IPS-NIHi11 (cell line): ENCODE data around the gene SIGLEC9.

Experiments
- DNase-seq: peaks from one replicate; pipeline ENCODE4 v3.0.0; 2012; ENCODE audit warnings: mixed read lengths, low spot score

Gene SIGLEC9

GRCh38 chr19:51097166-51097738 is 27.5 kb upstream of the SIGLEC9 start:
- DNase-seq, result peak; percentile 81

GRCh38 chr19:51097796-51098195 is 26.9 kb upstream of the SIGLEC9 start:
- DNase-seq, result no peak

GRCh38 chr19:51098365-51099046 is 26.2 kb upstream of the SIGLEC9 start:
- DNase-seq, result peak; percentile 59

- no peak for DNase-seq
Measured at GRCh38 chr19:51099047-51099382, 25.7 kb upstream of the SIGLEC9 start.

GRCh38 chr19:51100601-51101000 is 24.1 kb upstream of the SIGLEC9 start:
- DNase-seq, result no peak

GRCh38 chr19:51101171-51101865 is 23.4 kb upstream of the SIGLEC9 start:
- DNase-seq, result no peak

- no peak for DNase-seq
Measured at GRCh38 chr19:51102991-51103390, 21.7 kb upstream of the SIGLEC9 start.

- DNase-seq, result no peak
Measured at GRCh38 chr19:51103926-51104341, 20.8 kb upstream of the SIGLEC9 start.

- no peak for DNase-seq
Measured at GRCh38 chr19:51107406-51108065, 17.2 kb upstream of the SIGLEC9 start.

- DNase-seq, result peak; percentile 96
Measured at GRCh38 chr19:51108066-51108804, 16.5 kb upstream of the SIGLEC9 start, which contains the start of gene CTU1. Gene CTU1, minus strand, starts transcription at chr19:51108409. Its CDS starts 3,840 bp downstream, at chr19:51104569.

GRCh38 chr19:51108805-51109146 is 15.9 kb upstream of the SIGLEC9 start:
- DNase-seq, result peak; percentile 31

- no peak for DNase-seq
Measured at GRCh38 chr19:51110666-51110971, 14.1 kb upstream of the SIGLEC9 start.

- no peak for DNase-seq
Measured at GRCh38 chr19:51111606-51112005, 13.1 kb upstream of the SIGLEC9 start.

GRCh38 chr19:51114087-51114729 is 10.5 kb upstream of the SIGLEC9 start:
- no peak for DNase-seq

GRCh38 chr19:51116736-51117286 is 7.9 kb upstream of the SIGLEC9 start:
- no peak for DNase-seq

- no peak for DNase-seq
Measured at GRCh38 chr19:51119101-51119500, 5.6 kb upstream of the SIGLEC9 start.

GRCh38 chr19:51119611-51120010 is 5.1 kb upstream of the SIGLEC9 start:
- no peak for DNase-seq

- DNase-seq, result no peak
Measured at GRCh38 chr19:51120160-51120559, 4.5 kb upstream of the SIGLEC9 start.

- no peak for DNase-seq
Measured at GRCh38 chr19:51121257-51121656, 3.4 kb upstream of the SIGLEC9 start.

- no peak for DNase-seq
Measured at GRCh38 chr19:51122112-51122981, 2.4 kb upstream of the SIGLEC9 start.

GRCh38 chr19:51123381-51123800 is 1.3 kb upstream of the SIGLEC9 start:
- DNase-seq, result no peak
